ENCODE results near the gene MFSD12.

DNA sequence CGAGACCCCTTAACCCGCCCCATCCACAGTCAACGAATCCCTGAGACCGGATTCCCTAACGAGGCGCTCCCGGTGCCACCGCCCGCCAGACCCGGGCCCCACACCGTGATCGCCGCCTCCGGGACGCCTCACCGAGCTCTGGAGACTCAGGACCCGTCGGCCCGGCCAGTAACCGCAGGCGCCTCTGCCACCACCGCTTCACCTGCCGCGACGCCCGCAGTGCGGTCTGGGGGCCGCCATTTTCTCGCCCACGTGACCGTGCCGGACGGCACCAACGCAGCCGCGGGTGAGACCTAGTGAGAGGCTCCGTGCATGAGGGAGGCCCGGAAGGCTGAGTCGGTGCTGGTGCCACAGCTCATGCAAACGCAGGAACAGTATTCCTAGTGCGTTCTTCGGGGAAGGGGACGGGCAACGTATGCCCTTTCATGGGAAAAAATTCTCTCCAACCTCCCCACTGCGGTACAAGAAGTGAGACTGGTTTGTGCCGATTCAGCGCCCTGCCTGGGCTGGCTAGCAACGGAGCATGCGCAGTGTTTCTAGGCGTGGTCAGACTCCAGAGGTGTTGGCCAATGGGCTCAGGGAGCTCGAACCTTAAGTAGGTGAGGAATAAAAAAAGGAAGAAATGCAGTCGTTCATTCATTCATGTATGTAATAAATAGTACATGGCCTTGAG, 56.8 kb downstream of the MFSD12 start, which contains the start of gene DOHH:
- TF ChIP-seq CTCF (IDR thresholded peaks at IDR 0.05; ENCODE audit: insufficient read depth, low read length) = no peak
- peak; percentile 76 for TF ChIP-seq REST (IDR thresholded peaks at IDR 0.05; ENCODE audit: insufficient replicate concordance, low read depth)
- TF ChIP-seq POLR2AphosphoS5 (IDR thresholded peaks at IDR 0.05; ENCODE audit: low read depth) = peak; percentile 90
- no peak for TF ChIP-seq SPI1 (IDR thresholded peaks at IDR 0.05; ENCODE audit: borderline replicate concordance, low read depth)
- TF ChIP-seq GABPA (IDR thresholded peaks at IDR 0.05; ENCODE audit: low read depth) = no peak
